Measurements from ENCODE around the gene RERE.

Gene RERE

GRCh38 chr1:8684590-8684989, 132.8 kb downstream of the RERE start:
- DNase-seq = no peak

GRCh38 chr1:8682573-8682972, 134.9 kb downstream of the RERE start:
- DNase-seq = no peak

DNA sequence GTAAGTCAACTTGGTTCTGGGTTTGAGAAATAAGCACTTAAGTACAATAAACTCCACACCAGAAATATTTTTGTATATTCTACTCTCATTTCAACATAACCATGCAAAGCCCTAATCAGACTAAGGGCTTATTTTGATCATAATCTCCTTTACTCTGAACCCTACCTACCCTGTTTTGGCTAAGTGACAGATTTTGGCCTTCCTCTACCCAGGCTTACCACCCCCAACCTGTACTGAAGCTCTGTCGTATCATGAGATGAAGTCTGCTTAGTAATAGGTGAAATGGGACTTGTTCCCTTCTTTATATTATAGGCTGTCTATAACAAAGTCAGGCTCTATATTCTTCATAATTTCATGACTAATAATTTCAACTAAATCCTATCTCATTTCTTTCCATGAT, 135.5 kb downstream of the RERE start:
- no peak for DNase-seq

GRCh38 chr1:8680664-8681650, 136.5 kb downstream of the RERE start:
- DNase-seq = no peak

DNA sequence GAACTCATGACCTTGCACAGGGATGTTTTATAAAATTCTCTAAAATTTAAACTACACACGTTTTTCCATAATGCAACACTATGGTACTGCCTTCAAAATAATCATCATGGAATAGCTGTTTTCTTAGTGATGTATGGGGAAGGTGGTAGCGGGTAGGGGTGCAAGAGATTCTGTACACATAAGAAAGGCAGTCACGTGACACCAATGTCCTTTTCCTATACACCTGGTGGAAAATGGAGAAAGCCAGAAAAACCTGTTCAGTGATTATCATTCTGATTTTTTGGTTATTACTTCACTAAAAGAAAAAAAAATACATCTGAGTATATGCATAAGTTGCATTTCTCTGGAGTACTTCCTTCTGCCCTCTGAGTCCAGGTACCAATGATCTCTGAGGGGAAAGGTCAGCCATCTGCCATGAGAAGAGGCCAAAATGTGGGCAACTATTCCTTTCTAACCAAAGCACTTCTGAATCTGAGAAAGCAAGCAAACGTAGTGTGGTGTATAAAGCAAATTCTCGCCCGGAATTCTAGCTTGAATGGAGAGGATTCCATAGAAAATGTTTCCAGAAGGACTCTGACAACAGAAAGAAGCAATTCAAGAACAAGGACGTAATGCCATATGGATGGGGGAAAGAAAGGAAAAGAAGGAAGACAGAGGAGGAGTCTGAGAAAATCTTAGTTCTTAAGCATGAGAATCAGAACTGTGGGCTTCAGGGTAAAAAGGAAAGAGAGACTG, 137.3 kb downstream of the RERE start:
- no peak for DNase-seq

DNA sequence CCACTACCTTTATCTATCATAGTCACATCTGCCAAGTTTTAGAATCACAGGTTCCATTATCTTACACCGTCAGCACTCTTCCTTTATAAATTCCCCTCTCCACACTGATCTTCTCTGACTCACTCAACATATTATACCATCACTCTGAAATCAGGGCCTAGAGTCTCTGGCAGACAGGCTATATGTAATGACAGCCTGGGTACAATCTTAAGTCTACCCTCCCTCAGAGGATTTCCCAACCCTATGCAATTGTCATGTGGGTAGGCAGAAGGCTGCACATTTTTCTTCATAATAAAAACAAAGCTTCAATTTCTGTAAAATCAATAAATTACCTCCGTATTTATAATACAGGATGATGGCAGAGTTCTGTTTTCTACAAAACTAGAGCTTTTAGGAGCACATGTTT, 138.0 kb downstream of the RERE start:
- no peak for DNase-seq

GRCh38 chr1:8678673-8679394, 138.6 kb downstream of the RERE start:
- no peak for DNase-seq

DNA sequence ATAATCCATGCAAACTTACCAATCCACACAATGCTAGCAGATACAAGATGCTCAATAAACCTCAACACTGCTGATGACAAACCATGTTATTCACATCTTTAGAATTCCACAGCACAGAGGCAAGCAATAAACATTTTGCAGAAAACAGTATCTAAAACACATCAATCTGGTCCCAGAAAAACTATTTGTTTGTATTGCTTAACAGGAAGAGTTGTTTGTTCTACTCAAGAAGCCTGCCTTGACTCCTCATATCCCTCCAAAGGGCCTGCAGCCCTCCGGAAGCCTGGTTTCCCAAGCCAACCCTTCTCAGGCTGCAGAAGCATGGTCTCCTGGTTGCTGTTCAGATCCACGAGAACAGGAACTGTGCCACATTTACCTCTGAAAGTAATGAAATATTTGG, 139.7 kb downstream of the RERE start:
- no peak for DNase-seq

DNA sequence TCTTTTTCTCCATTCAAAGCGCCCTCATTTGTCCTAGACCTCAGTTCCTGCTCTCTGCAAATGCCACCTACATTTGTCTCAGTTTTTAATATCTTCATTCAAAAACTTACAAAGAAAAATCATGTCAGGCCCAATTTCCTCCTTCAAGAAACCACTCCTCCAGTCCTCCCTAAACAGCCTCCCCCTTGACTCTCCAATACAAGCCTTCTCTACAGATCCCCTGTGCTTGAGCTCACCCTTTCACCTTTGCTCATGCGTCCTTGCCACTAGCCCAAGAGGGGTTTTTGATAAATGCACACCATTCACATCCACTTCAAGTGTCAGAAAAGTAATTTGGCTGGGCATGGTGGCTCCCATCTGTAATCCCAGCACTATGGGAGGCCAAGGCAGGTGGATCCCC, 140.6 kb downstream of the RERE start:
- DNase-seq = no peak

DNA sequence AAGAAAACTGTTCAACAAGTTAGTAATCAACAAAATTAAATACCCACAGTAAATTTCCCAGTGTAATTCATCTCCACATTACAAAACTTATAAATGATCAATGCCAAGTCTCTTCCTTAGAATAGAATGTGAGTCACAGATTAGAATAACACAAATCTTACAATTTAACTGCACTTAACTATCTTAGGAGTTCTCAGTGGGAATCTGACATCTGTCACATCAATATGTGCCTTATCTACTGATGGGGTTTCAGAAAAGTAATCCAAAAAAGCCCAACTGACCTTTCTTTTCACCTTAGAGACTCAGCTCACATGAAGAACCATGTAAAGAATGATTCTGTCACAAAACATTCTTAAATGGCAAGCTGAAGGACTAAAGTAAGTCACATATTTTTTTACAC, 141.4 kb downstream of the RERE start:
- DNase-seq = no peak

- DNase-seq = no peak
These were observed 142.5 kb downstream of the RERE start for GRCh38 chr1:8674912-8675311.

DNA sequence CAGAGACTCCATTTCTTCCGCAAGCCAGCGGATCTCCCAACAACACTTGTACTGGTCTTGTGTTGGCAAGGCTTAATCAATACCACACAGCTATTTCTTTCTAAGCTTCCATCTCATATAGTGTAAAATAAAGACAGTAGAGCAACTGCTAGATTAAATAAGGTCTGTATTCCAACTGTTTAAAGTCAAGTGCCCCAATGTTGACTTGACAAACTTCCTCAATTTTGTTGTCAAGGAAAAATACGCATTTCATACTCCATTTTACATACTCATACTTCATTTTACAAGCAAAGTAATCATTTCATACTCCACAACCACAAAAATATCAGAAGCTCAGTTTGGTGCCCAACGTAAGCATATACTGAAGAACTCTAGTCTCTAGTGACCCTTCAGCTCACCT, 143.0 kb downstream of the RERE start:
- no peak for DNase-seq

- DNase-seq = peak; percentile 34 to 45
These were observed 146.0 kb downstream of the RERE start for GRCh38 chr1:8671306-8671917.

DNA sequence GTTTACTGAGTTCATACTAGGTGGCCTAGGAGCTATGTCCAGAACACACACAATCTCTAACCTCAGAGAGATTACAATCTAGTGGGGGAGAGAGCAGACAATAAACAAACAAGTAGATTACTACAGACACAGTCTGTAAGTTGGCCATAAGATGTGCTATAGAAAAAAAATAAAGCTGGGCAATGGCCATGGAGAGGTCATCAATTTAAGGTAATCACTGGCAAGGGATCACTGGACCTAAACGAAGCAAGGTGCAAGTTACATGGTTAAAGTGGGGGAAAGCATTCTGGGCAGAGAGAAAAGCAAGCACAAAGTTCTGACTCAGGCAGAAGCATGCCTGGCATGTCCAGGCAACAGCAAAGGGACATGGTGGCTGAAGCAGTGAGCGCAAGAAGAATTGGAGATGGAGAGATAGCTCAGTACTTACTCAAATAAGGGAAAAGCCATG, 147.0 kb downstream of the RERE start:
- DNase-seq = no peak

- no peak for DNase-seq
These were observed 147.7 kb downstream of the RERE start for GRCh38 chr1:8669606-8670335.

DNA sequence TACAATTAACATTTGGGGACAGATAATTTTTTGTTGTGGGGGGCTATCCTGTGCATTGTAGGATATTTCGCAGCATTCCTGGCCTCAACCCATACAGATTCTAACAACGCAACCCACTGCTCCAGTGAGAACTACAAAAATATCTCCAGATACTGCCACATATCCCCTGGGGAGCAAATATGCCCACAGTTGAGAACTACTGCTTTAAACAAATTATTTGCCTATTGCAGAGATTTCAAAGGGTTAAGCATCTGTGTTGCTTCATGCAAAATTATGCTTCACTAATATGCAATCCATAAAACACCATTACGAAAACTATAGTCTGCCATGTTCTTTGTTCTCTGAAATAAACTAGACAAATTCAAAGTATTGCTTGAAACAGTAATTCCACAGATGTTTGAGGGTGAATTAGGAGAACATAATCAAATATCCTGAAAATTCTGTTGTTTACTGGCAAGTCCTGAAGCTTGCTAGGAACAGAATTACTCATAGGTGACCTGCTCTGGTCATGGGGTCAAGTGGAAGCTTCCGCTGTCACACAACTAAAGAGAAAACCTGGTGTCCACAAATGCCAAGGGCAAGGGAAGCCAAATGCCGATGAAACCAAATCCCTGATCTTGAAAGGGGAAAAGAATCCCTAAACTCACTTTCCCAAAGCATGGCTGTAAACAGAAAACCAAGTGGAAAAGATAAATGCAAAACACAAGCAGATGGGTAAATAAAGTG, 149.4 kb downstream of the RERE start:
- DNase-seq = no peak

- no peak for DNase-seq
These were observed 150.9 kb downstream of the RERE start for GRCh38 chr1:8666389-8667167.

DNA sequence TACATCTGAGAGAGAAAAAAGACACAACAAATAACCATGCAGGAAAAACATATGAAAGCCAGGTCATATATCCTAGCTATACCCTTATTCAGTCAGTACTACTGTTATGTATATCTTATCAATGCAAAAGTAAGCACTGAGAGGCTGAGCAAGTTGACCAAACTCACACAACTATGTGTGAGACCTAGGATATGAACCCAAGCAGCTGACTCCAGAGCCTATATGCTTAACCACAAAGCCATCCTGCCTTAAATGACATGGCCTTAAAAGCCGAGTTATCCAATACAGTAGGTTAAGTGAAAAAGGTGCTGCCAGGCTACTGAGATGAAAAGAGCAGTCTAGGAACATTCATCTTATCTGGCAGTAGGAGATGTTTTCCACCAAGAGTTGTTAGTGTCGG, 151.6 kb downstream of the RERE start:
- no peak for DNase-seq

GRCh38 chr1:8664887-8665286, 152.6 kb downstream of the RERE start:
- no peak for DNase-seq

DNA sequence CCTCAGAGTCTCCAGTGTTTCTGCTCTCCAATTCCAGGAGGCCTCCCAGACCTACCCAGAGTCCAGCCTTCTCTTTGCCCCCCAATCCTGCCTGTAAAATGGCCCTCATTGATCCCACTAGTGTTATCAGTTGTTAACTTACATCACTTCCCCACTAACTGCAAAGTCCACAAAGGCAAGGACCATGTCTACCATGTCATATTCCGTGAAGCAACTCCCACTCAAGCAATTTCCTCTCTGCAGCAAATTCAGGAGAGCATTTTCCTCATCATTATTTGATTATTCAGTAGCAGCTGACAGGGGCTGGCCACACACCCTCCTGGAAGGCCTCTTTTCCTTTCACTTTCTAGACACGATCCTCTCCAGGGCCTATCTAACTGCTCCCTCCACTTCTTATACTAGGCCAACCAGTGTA, 153.5 kb downstream of the RERE start:
- DNase-seq = peak in 1 of 2 donors; percentile 13
